ENCODE measurements around the gene CDC42BPA. TPM values are rescaled to one million over a fixed set of nuclear protein-coding genes. Genes with fewer than 3 reads are reported as not detected.

CDC42BPA gene
- polyA plus RNA-seq, 1 donor from 2014 or later: 22.9 TPM

- Histone ChIP-seq H2AFZ (ENCODE audit: low read depth, low read length) (no peak overlapping the region), H3K79me2 (replicated peaks; ENCODE audit: insufficient read depth, low read length) (peaks cover 40% of the 10 kb centered on the region), H3K9me2 (ENCODE audit: insufficient read depth, low read length) (no peaks in the 10 kb centered on the region), H3K27ac (ENCODE audit: low read length) (no peak overlapping the region), H3K9ac (ENCODE audit: low read length) (no peak overlapping the region), H3K36me3 (ENCODE audit: insufficient read depth, low read length) (peaks cover 3% of the 10 kb centered on the region), H3K4me2 (ENCODE audit: low read length) (no peak overlapping the region), H3K4me3 (ENCODE audit: low read length) (no peak overlapping the region), H3K27me3 (ENCODE audit: insufficient read depth, low read depth, low read length) (no peaks in the 10 kb centered on the region), H4K20me1 (ENCODE audit: insufficient read depth) (no peaks in the 10 kb centered on the region), H3K9me3 (ENCODE audit: low read length) (no peaks in the 10 kb centered on the region), H3F3A (ENCODE audit: insufficient read depth, low read length, poor library complexity, severe bottlenecking) (no peaks in the 10 kb centered on the region)
- TF ChIP-seq MXI1 (conservative IDR thresholded peaks at IDR 0.05; ENCODE audit: poor library complexity, severe bottlenecking): no peak
- TF ChIP-seq TAF1 (IDR thresholded peaks at IDR 0.05; ENCODE audit: low read depth): no peak
- no peak for TF ChIP-seq POLR2AphosphoS5 (IDR thresholded peaks at IDR 0.05)
- TF ChIP-seq RAD21 (conservative IDR thresholded peaks at IDR 0.05): no peak
- no peak for TF ChIP-seq SMC3 (conservative IDR thresholded peaks at IDR 0.05; ENCODE audit: poor library complexity)
- TF ChIP-seq REST (IDR thresholded peaks at IDR 0.05; ENCODE audit: borderline replicate concordance): no peak
- no peak for TF ChIP-seq CTCF (IDR thresholded peaks at IDR 0.05; ENCODE audit: poor library complexity, severe bottlenecking)
These were observed 19.6 kb downstream of the CDC42BPA start for GRCh38 chr1:227298512-227299240.

GRCh38 chr1:227297073-227297793 lies 21.1 kb downstream of the CDC42BPA start:
- TF ChIP-seq EP300 (conservative IDR thresholded peaks at IDR 0.05; ENCODE audit: poor library complexity, severe bottlenecking): no peak
- no peak for TF ChIP-seq SMC3 (conservative IDR thresholded peaks at IDR 0.05; ENCODE audit: poor library complexity)
- no peak for TF ChIP-seq RAD21 (conservative IDR thresholded peaks at IDR 0.05)
- TF ChIP-seq POLR2AphosphoS5 (IDR thresholded peaks at IDR 0.05): no peak
- TF ChIP-seq EZH2 (IDR thresholded peaks at IDR 0.05; ENCODE audit: borderline replicate concordance, insufficient read depth, low read length, poor library complexity, severe bottlenecking): no peak
- no peak for TF ChIP-seq REST (IDR thresholded peaks at IDR 0.05; ENCODE audit: borderline replicate concordance)

More at GRCh38 chr1:227297073-227297793, 21.1 kb downstream of the CDC42BPA start:
- Histone ChIP-seq H3K27me3 (ENCODE audit: insufficient read depth, low read depth, low read length) (no peaks in the 10 kb centered on the region), H3F3A (ENCODE audit: insufficient read depth, low read length, poor library complexity, severe bottlenecking) (no peaks in the 10 kb centered on the region), H2AFZ (ENCODE audit: low read depth, low read length) (no peak overlapping the region), H4K20me1 (ENCODE audit: insufficient read depth) (no peaks in the 10 kb centered on the region), H3K79me2 (replicated peaks; ENCODE audit: insufficient read depth, low read length) (peaks cover 55% of the 10 kb centered on the region), H3K9me3 (ENCODE audit: low read length) (no peaks in the 10 kb centered on the region), H3K9me2 (ENCODE audit: insufficient read depth, low read length) (no peaks in the 10 kb centered on the region), H3K36me3 (ENCODE audit: insufficient read depth, low read length) (peaks cover 3% of the 10 kb centered on the region), H3K9ac (ENCODE audit: low read length) (no peak overlapping the region), H3K4me3 (ENCODE audit: low read length) (no peak overlapping the region), H3K4me2 (ENCODE audit: low read length) (no peak overlapping the region), H3K27ac (ENCODE audit: low read length) (no peak overlapping the region)
